H1 (cell line): Measurements from ENCODE around the gene ARMCX2. TPM values are rescaled to one million over a fixed set of nuclear protein-coding genes. Genes with fewer than 3 reads are reported as not detected.

Experiments used
- CTCF ChIA-PET: fragments of 300-600 bp; sonication (Branson Sonifier 250); formaldehyde crosslinking; loops from one replicate; lab custom pipeline; 2021; ENCODE audit not compliant: partially characterized antibody; lab: Charles Lee
- POLR2A ChIA-PET: fragments of 300-600 bp; sonication (Branson Sonifier 250); formaldehyde crosslinking; loops from one replicate; lab custom pipeline; 2021; ENCODE audit warnings: inconsistent platforms; ENCODE audit not compliant: partially characterized antibody; lab: Charles Lee
- DNase-seq, 2 experiments: peaks; one replicate each; pipeline versions ENCODE4 v3.0.0 to v3.0.0-alpha.2; 2010 to 2022; ENCODE audit warnings: low spot score in 2 of 2, low read depth in 1 of 2, mixed read lengths in 1 of 2
- FAIRE-seq: peaks from 2 replicates; lab custom pipeline; 2011; peaks lifted over from hg19 to GRCh38; lab: Jason Lieb, UNC
- H2AFZ ChIP-seq: 2 replicates; pipeline ENCODE4 v1.8.1; 2012; ENCODE audit warnings: low read length, inconsistent platforms
- H2AK5ac ChIP-seq: 2 replicates; pipeline ENCODE4 v1.6.1; 2013; ENCODE audit warnings: low read depth, low read length
- H2BK120ac ChIP-seq: replicated peaks from 2 replicates; pipeline ENCODE3; 2013; ENCODE audit warnings: low read depth, low read length, inconsistent platforms
- H2BK12ac ChIP-seq: 2 replicates; pipeline ENCODE4 v1.6.1; 2013; ENCODE audit warnings: low read depth, low read length
- H2BK15ac ChIP-seq: 2 replicates; pipeline ENCODE4 v1.6.1; 2013; ENCODE audit warnings: low read length
- H2BK20ac ChIP-seq: 2 replicates; pipeline ENCODE4 v1.6.1; 2013; ENCODE audit warnings: low read length
- H2BK5ac ChIP-seq: 2 replicates; pipeline ENCODE4 v1.6.1; 2013; ENCODE audit warnings: low read depth, low read length
- H3K14ac ChIP-seq: 2 replicates; pipeline ENCODE4 v1.6.1; 2013; ENCODE audit warnings: inconsistent platforms; ENCODE audit not compliant: insufficient read length
- H3K18ac ChIP-seq: 2 replicates; pipeline ENCODE4 v1.6.1; 2013; ENCODE audit warnings: low read length; ENCODE audit errors: extremely low read depth
- H3K23ac ChIP-seq: 2 replicates; pipeline ENCODE4 v1.6.1; 2013; ENCODE audit warnings: inconsistent platforms; ENCODE audit not compliant: insufficient read length
- H3K23me2 ChIP-seq: 2 replicates; pipeline ENCODE4 v1.6.1; 2013; ENCODE audit warnings: low read depth, low read length
- H3K27ac ChIP-seq: 2 replicates; pipeline ENCODE4 v1.6.1; 2011; ENCODE audit warnings: low read depth, low read length, inconsistent platforms
- H3K27me3 ChIP-seq, 4 experiments: replicated peaks in 1 of 4; 1 replicate in 1 of 4; 2 replicates in 3 of 4; pipeline versions ENCODE4 v1.6.1 to v1.8.1; 2011 to 2013; ENCODE audit warnings: low read length in 3 of 4, mild to moderate bottlenecking in 3 of 4, inconsistent platforms in 2 of 4, mixed read lengths in 2 of 4, moderate library complexity in 1 of 4; ENCODE audit not compliant: control insufficient read depth in 3 of 4, insufficient read depth in 3 of 4; ENCODE audit errors: extremely low read depth in 1 of 4
- H3K36me3 ChIP-seq, 4 experiments: 2 replicates each; pipeline versions ENCODE4 v1.6.1 to v1.8.1; 2011 to 2013; ENCODE audit warnings: mild to moderate bottlenecking in 4 of 4, low read length in 3 of 4, moderate library complexity in 2 of 4, control low read depth in 1 of 4, inconsistent platforms in 1 of 4; ENCODE audit not compliant: insufficient read depth in 4 of 4, control insufficient read depth in 2 of 4
- H3K4ac ChIP-seq: replicated peaks from 2 replicates; pipeline ENCODE3; 2013; ENCODE audit warnings: low read length, low read depth, mixed read lengths, inconsistent platforms; ENCODE audit not compliant: insufficient read length
- H3K4me1 ChIP-seq, 4 experiments: replicated peaks in 1 of 4; 1 replicate in 1 of 4; 2 replicates in 3 of 4; pipeline versions ENCODE4 v1.6.1 to v1.8.1; 2011 to 2013; ENCODE audit warnings: low read length in 3 of 4, inconsistent platforms in 2 of 4, mixed read lengths in 1 of 4; ENCODE audit not compliant: insufficient read depth in 4 of 4, control insufficient read depth in 3 of 4
- H3K4me2 ChIP-seq, 2 experiments: 2 replicates each; pipeline versions ENCODE4 v1.6.1 to v1.8.1; 2011 to 2013; ENCODE audit warnings: low read depth in 2 of 2, low read length in 2 of 2, control low read depth in 1 of 2, inconsistent platforms in 1 of 2, mild to moderate bottlenecking in 1 of 2; ENCODE audit not compliant: insufficient read depth in 1 of 2
- H3K4me3 ChIP-seq, 4 experiments: fragments of 200-600, 300-600 bp in 1 of 4; sonication (generic), shearing (Covaris generic), sonication (Bioruptor Twin) in 1 of 4; 2 replicates each; pipeline versions ENCODE4 v1.5.1 to v1.8.1; 2011 to 2016; ENCODE audit warnings: low read length in 4 of 4, low read depth in 3 of 4, control low read depth in 2 of 4, inconsistent platforms in 2 of 4, mild to moderate bottlenecking in 2 of 4, mixed read lengths in 1 of 4, moderate library complexity in 1 of 4; ENCODE audit not compliant: insufficient read depth in 2 of 4; ENCODE audit errors: extremely low read depth in 1 of 4
- H3K56ac ChIP-seq: replicated peaks from 2 replicates; pipeline ENCODE3; 2013; ENCODE audit warnings: low read depth, mild to moderate bottlenecking, mixed read lengths, low read length, inconsistent platforms; ENCODE audit not compliant: insufficient read length
- H3K79me1 ChIP-seq: 2 replicates; pipeline ENCODE4 v1.6.1; 2013; ENCODE audit warnings: low read depth, low read length, control low read depth
- H3K79me2 ChIP-seq, 2 experiments: 2 replicates each; pipeline versions ENCODE4 v1.6.1 to v1.8.1; 2012 to 2013; ENCODE audit warnings: low read length in 2 of 2, mild to moderate bottlenecking in 2 of 2, inconsistent platforms in 1 of 2; ENCODE audit not compliant: insufficient read depth in 2 of 2, control insufficient read depth in 1 of 2
- H3K9ac ChIP-seq, 4 experiments: replicated peaks in 1 of 4; 1 replicate in 1 of 4; 2 replicates in 3 of 4; pipeline versions ENCODE4 v1.6.1 to v1.8.1; 2011 to 2013; ENCODE audit warnings: low read depth in 3 of 4, low read length in 3 of 4, control low read depth in 2 of 4, mild to moderate bottlenecking in 2 of 4, moderate library complexity in 2 of 4, inconsistent platforms in 1 of 4; ENCODE audit errors: extremely low read depth in 1 of 4
- H3K9me3 ChIP-seq, 2 experiments: 2 replicates each; pipeline versions ENCODE4 v1.6.1 to v1.8.1; 2012 to 2013; ENCODE audit warnings: mild to moderate bottlenecking in 2 of 2, moderate library complexity in 2 of 2, control low read depth in 1 of 2, inconsistent platforms in 1 of 2, low read depth in 1 of 2, low read length in 1 of 2, mixed read lengths in 1 of 2; ENCODE audit not compliant: insufficient read depth in 2 of 2
- H4K20me1 ChIP-seq, 2 experiments: replicated peaks in 1 of 2; 2 replicates each; pipeline versions ENCODE3 to v1.8.1; 2011 to 2013; ENCODE audit warnings: inconsistent platforms in 2 of 2, low read length in 2 of 2, mild to moderate bottlenecking in 1 of 2; ENCODE audit not compliant: insufficient read depth in 2 of 2, control insufficient read depth in 1 of 2
- H4K5ac ChIP-seq: 2 replicates; pipeline ENCODE4 v1.6.1; 2013; ENCODE audit warnings: low read length, low read depth, mixed read lengths, inconsistent platforms; ENCODE audit not compliant: insufficient read length
- H4K8ac ChIP-seq: 2 replicates; pipeline ENCODE4 v1.8.0; 2013; ENCODE audit warnings: mild to moderate bottlenecking, moderate library complexity, low read length, inconsistent platforms; ENCODE audit not compliant: insufficient read depth; ENCODE audit errors: extremely low read depth
- H4K91ac ChIP-seq: replicated peaks from 2 replicates; pipeline ENCODE3; 2013; ENCODE audit warnings: low read length, mixed read lengths, inconsistent platforms; ENCODE audit not compliant: insufficient read length
- KDM4A ChIP-seq: IDR thresholded peaks from one replicate; pipeline ENCODE4 v1.7.1; 2012; ENCODE audit warnings: low read depth, mild to moderate bottlenecking, moderate library complexity, low read length, inconsistent platforms; ENCODE audit not compliant: severe bottlenecking
- RAD21 ChIP-seq, 2 experiments: IDR thresholded peaks in 1 of 2; conservative IDR thresholded peaks in 1 of 2; 2 replicates each; pipeline ENCODE4 v1.6.1; 2011; ENCODE audit warnings: low read depth in 2 of 2, low read length in 2 of 2, improper control_type of control experiment in 1 of 2, inconsistent platforms in 1 of 2, mild to moderate bottlenecking in 1 of 2, moderate library complexity in 1 of 2
- RBBP5 ChIP-seq: IDR thresholded peaks from 2 replicates; pipeline ENCODE4 v1.7.1; 2012; ENCODE audit warnings: low read depth, mild to moderate bottlenecking, inconsistent platforms, low read length, moderate library complexity, borderline replicate concordance
- RNF2 ChIP-seq: fragments of 200-900, 300-1000 bp; sonication (generic); IDR thresholded peaks from 2 replicates; pipeline ENCODE4 v1.7.1; 2016; ENCODE audit warnings: borderline replicate concordance, low read depth, mild to moderate bottlenecking, antibody characterized with exemption, low read length; ENCODE audit not compliant: poor library complexity, severe bottlenecking; ENCODE audit errors: missing control alignments
- TEAD4 ChIP-seq: IDR thresholded peaks from 2 replicates; pipeline ENCODE4 v1.6.1; 2012; ENCODE audit warnings: low read depth, low read length, inconsistent platforms, mixed read lengths
- WGBS, 2 experiments: shearing (Covaris generic) in 1 of 2; methylation state at CpG; one replicate each; pipeline versions ENCODE4 v1.1.6 to v1.1.7; 2013 to 2015; ENCODE audit warnings: low lambda C conversion rate in 2 of 2, mixed read lengths in 2 of 2, inconsistent platforms in 1 of 2, low coverage in 1 of 2, missing lambda C conversion rate in 1 of 2; ENCODE audit not compliant: insufficient replicate concordance in 2 of 2, insufficient coverage in 1 of 2, insufficient read length in 1 of 2; ENCODE audit errors: extremely low coverage in 1 of 2, missing lambda C conversion rate in 1 of 2; 5-methylcytosine and 5-hydroxymethylcytosine counted together
- polyA plus RNA-seq, 7 experiments: library from polyadenylated mRNA; depleted of rRNA in 3 of 7; stranded (reverse) in 5 of 7; unstranded in 2 of 7; fragments of >200 nt in 5 of 7; fragments of 200-250 nt in 2 of 7; gene quantifications; 1 replicate in 5 of 7; 2 replicates in 1 of 7; 4 replicates in 1 of 7; pipeline versions ENCODE4 v1.2.1 to v1.2.3, GENCODE V29; 2011 to 2013; ENCODE audit warnings: missing spikeins in 2 of 7, mixed read lengths in 2 of 7
- total RNA-seq: library from RNA; stranded (reverse); fragmentation: NEBNext Ultra II Directional; extraction: Animal tissue kit (Norgen Biotek cat#: 25700); gene quantifications from 2 replicates; pipeline ENCODE4 v1.2.1, GENCODE V29; 2021

The ARMCX2 gene
- total and polyA plus RNA-seq, 2 of the 8 experiments (the other 6 are each of a cell fraction or from before 2014, with no cell fraction given) = 39.7 to 113 TPM

DNA sequence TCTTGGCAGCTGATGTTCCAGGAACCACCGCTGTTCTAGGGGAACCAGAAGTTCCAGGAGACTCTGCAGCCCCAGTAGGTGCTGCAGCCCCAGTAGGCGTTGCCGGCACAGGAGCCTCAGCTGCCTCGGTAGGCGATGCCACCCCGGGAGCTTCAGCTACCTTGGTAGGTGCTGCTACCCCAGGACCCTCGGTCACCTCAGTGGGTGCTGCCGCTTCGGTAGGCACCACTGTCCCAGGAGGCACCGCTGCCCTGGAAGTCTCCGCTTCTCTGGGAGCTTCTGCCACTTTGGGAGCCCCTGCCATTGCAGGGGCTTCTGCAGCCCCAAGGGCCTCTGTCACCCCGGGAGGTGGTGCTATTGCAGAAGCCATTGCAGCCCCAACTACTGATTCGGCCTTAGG lies 2.8 kb downstream of the ARMCX2 start:
- Histone ChIP-seq H3K23ac (no peak overlapping the region), H3K27me3 (no peaks in the 10 kb centered on the region), H2BK15ac (no peak overlapping the region), H3K14ac (no peak overlapping the region), H3K9ac (no peak overlapping the region), H2BK12ac (no peak overlapping the region), H4K20me1 (no peaks in the 10 kb centered on the region), H3K79me2 (no peaks in the 10 kb centered on the region), H3K36me3 (peaks cover 3 to 18% (median 8%) of the 10 kb centered on the region in 4 experiments; a peak in 6 of 8 replicates), H3K4me3 (no peak overlapping the region), H2AK5ac (no peak overlapping the region), H4K5ac (no peak overlapping the region), H4K91ac (no peak overlapping the region), H3K27ac (no peak overlapping the region), H2BK20ac (no peak overlapping the region), H2BK120ac (no peak overlapping the region), H3K23me2 (no peaks in the 10 kb centered on the region), H3K56ac (no peak overlapping the region), H2AFZ (no peak overlapping the region), H4K8ac (no peak overlapping the region), H3K4ac (no peak overlapping the region), H3K9me3 (no peaks in the 10 kb centered on the region), H3K79me1 (no peaks in the 10 kb centered on the region; the same call in 1 of the 2 replicates), H2BK5ac (no peak overlapping the region), H3K4me1 (peaks cover 0 to 4% (median 1%) of the 10 kb centered on the region in 4 experiments; a peak in 2 of 7 replicates), H3K18ac (no peak overlapping the region), H3K4me2 (no peak overlapping the region)
- CTCF ChIA-PET = no interaction called here
- 81% methylated on average over 12 of the region's 13 CpGs; no CpG with 5 or more reads in 1 of the 2 experiments for WGBS, 2 experiments
- DNase-seq = no peak
- TF ChIP-seq RNF2 (no peak), RBBP5 (no peak), RAD21 (IDR thresholded peaks at IDR 0.05 in 1 of 2, conservative IDR thresholded peaks at IDR 0.05 in 1 of 2; ENCODE audit: low read depth in 2 of 2, low read length in 2 of 2) (no peak), KDM4A (no peak), TEAD4 (no peak)
- POLR2A ChIA-PET = no interaction called here
- no peak for FAIRE-seq
